ENCODE data around the gene ZNF346.

- TF ChIP-seq CTCF (conservative IDR thresholded peaks at IDR 0.05; ENCODE audit: low read length), result no peak
- TF ChIP-seq EZH2phosphoT487 (IDR thresholded peaks at IDR 0.05; ENCODE audit: borderline replicate concordance, low read depth, low read length), result no peak
Observed at GRCh38 chr5:177020033-177020432, 2.5 kb upstream of the ZNF346 start.
